GM21515 (cell line): ENCODE measurements around the gene MTFR2.

ENCODE experiments used
- ATAC-seq: cut with Tn5 transposase; IDR thresholded peaks from one replicate; pipeline ENCODE4 v1.9.1; 2021; ENCODE audit not compliant: unreplicated experiment

MTFR2 gene

GRCh38 chr6:136249811-136250685, at the start of gene MTFR2:
Gene MTFR2, minus strand, starts transcription at chr6:136250311. Its CDS starts 1,212 bp downstream, at chr6:136249099.
- ATAC-seq: peak; percentile 98

- ATAC-seq: no peak
Observed at GRCh38 chr6:136294621-136295020, 44.5 kb upstream of the MTFR2 start.

DNA sequence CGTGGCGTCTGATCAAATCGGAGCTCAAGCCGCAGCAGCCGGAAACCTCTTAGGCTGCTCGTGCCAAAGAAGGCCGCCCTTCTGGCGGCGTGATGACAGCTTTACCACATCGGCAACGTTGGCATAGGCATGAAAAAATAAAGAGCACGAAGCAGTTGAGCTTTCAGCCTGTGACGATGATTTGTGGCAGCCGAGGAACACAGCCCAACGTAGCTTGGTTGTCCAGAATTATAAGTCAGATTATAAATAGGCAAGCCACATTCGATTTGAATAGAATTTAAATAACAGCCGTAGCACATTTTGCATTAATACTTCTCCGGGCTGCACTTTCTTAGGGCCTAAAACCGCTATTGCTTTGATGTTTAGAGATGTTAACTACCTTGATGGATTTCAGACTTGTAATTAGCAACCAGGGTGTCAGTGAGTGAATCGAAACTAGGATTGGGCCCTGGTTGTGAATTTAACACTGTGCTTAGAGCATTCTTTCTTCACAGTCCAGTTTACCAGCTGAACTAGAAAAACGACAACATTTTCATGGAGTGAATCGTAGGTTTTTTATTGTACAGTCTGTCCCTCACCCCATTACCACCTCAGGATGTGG, 40.4 kb upstream of the MTFR2 start:
- peak; percentile 27 for ATAC-seq

GRCh38 chr6:136289579-136290409, 39.7 kb upstream of the MTFR2 start, which contains the start of gene BCLAF1:
Gene BCLAF1, minus strand, starts transcription at chr6:136289846. Its CDS starts 9,980 bp downstream, at chr6:136279866.
- peak; percentile 91 for ATAC-seq

- peak; percentile 43 for ATAC-seq
Observed at GRCh38 chr6:136289327-136289578, 39.1 kb upstream of the MTFR2 start.

DNA sequence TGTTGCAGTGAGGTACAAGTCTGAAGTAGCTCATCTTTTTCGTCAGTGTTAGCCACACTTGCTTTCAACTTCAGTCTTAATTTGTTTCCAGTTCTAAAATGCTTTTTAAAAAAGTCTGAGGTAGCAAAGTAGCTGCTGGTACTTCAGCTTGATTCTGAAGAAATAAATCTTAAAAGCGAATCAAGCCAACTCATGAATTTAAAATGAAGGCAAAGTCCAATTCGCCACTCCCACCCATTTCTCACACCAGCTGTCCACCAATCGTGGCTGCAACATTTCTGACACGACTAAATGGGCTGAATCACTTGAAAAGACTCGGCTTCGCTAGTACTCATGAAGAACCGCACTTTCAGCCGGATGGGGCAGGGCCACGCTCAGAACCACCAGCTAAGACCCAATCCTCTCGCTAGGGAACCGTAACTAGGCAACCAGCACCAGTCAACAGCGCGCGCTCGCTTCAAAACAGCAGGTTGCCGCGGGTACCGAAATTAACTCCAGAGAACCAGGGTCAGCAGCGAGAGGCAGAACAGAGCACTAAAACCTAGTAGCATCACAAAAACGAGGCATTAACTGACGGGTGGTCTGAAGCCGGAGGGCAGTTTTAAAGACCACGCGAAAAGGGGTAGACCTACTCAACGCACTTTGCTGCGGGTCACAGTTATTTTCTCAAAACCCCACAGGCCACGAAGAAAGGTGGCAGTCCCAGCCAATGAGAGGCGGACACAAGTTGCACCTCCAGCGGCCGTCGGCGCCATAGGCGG, 38.6 kb upstream of the MTFR2 start:
- ATAC-seq: peak; percentile 37

GRCh38 chr6:136284909-136285308, 34.8 kb upstream of the MTFR2 start:
- ATAC-seq: no peak

DNA sequence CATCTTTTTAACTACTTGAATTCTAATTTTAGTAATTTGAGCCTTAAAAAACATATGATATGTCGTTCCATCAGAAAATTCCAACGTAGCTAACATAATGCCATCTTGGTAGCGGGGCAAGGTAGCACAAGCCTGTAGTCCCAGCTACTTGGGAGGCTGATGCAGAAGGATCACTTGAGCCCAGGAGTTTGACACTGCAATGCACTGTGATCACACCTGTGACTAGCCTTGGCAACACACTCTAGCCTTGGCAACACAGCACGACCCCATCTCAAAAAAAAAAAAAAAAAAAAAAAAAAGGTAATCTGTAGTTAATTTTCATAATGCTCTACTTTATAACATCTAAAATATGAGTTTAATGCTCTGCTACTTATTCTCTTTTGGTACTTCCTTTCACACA, 32.8 kb upstream of the MTFR2 start:
- ATAC-seq: no peak

GRCh38 chr6:136280032-136280609, 30.0 kb upstream of the MTFR2 start:
- ATAC-seq: no peak

GRCh38 chr6:136274062-136274461, 24.0 kb upstream of the MTFR2 start:
- ATAC-seq: no peak

GRCh38 chr6:136265101-136265500, 15.0 kb upstream of the MTFR2 start:
- ATAC-seq: no peak

DNA sequence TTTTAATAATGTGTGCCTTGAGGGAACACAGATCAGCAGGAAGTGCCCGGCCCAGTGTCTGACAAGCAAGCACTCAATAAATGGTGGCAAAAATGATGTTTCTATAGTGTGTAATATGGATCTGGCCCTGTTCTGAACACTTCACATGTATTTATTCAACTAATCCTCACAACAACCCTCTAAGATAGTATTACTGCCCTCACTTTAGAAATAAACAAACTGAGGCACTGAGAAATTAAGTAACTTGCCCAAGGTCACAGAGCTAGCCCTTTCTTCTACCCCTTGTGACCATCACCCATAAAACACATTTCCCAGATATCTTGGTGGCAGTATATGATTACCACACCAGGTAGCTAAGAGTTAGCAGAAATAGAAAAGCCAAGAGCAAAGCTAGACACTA, 12.8 kb upstream of the MTFR2 start:
- ATAC-seq: no peak

DNA sequence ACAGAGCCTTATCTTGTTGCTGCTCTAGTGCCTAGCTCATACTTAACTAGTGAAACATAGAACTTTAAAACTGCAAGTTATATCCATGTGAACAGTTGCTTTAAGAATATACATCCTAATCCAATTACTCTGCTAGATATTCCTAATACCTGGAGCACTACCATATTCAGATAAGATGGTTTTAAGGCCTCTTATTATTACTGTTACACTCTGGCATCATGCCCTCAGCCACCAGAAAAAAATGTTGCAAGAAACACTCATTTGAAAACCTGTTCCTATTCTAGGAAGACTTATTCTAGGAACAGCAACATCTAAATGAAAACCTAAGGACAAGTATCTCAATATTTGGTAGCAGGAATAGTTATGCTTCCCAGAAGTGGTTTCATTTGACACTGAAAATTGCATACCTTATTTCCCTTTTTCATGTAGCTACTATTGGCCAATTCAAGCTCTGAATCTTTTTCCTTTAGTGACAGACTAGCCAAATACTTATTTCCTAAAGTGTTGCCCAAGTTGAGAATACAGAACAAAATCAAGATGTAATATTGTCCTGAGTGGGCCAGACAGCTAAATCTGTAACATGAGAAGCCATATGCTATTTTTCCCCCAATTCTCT, 4.8 kb upstream of the MTFR2 start:
- ATAC-seq: no peak

GRCh38 chr6:136253734-136254133, 3.6 kb upstream of the MTFR2 start:
- no peak for ATAC-seq

- ATAC-seq: no peak
Observed at GRCh38 chr6:136252441-136252840, 2.3 kb upstream of the MTFR2 start.

DNA sequence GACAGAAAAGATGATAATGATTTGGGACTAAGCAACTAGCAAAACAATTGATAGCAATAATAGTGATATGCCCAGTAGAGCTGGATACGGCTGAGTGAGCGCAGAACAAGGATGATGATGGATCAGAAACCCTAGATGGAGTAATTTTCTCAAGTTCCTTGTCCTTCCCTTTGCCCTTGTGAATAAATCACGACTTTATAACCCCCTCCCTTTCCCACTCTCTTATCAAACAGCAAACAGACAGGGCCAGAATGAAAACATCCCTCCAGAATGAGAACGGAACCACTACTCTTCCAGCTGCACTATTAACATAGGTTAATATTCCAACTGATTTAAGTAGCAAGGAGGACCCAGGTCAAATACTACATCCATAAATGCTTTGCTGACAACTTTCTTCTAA, 1.3 kb upstream of the MTFR2 start:
- ATAC-seq: no peak

DNA sequence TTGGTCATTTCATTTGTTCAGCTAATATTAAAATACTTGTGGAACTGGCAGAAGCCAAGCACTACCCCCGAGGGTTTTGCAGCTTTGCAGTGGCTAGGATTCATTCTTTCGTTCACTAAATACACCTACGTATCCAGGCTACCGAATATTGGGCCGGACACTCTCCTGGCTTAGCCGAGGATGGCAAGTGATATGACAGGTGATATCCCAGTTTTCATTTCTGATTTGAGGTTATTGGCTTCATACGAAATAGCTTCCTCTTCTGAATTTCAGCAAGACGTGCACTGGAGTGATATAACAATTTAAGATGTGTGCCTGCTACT, 536 bp upstream of the MTFR2 start:
- peak; percentile 5 for ATAC-seq

- no peak for ATAC-seq
Observed at GRCh38 chr6:136249336-136249735, 775 bp downstream of the MTFR2 start.

GRCh38 chr6:136244061-136244616, 6.0 kb downstream of the MTFR2 start:
- no peak for ATAC-seq
